ENCODE data around the gene DUSP22.

DUSP22 gene

DNA sequence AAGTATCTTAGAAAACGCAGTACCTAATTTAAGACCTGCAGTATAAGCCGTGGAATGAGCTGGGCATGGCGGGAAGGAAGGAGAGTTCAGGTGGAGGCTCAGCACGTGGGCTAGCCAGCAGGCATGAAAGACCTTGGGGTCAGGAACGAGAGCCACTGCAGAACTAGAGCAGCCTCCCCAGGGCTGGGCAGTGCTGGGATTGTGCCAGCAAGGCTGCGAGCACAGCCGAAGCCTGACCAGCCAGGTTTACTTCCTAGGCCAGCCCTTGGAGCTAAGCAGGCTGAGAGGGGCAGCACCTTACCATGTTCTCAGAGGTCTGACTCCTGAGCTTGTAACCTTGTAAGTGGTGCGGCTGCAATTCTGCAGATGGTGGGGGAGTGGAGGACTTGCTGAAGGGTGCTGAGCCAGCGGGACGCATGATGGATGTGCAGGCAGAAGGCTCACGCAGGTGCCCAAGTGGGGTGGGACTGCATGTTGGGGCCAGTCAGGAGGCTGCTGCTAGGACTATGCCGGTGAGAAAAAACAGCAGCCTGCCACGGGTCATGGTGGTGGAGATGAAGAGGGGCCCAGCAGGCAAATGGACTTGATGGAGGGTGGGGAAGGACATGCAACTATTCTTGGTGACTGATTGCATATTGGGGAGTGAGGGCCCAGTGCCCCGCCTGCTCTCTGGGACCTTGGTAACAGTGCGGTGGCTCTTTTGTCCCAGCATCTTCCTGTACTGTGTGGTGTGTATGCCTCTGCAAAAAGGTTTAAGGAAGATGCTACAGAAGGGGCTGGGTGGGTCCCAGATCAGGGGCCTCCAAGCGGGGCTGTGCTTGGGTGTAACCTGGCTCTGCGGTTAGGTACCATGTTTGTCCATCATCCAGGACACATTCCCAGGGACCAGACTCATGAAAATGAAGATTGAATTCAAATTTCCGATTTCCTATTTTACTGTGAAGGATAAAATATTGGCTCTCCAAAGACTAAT is 61.6 kb downstream of the DUSP22 start:
- no peak for DNase-seq

DNA sequence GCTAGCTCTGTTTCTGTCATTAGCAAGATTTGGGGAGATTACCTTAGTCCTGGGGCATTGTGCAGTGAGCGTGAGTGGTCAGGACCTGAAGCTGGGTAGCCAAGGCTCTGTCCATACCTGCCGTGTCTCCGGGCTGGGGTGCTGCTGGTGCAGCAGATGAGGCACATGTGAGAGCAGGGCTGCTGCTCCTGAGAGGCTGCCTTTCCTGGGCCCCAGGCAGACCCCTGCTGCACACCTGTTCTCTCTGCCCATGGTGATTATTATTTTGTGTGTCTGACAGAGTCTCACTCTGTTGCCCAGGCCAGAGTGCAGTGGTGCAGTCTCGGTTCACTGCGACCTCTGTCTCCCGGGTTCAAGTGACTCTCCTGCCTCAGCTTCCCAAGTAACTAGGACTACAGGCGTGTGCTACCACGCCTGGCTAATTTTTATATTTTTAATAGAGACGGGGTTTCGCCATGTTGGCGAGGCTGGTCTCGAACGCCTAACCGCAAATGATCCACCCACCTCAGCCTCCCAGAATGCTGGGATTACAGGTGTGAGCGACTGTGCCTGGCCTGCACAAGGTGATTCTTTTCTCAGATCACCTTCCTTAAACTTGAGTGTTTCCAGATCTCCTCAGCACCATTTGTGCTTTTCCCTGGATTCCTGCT is 62.5 kb downstream of the DUSP22 start:
- no peak for DNase-seq

DNA sequence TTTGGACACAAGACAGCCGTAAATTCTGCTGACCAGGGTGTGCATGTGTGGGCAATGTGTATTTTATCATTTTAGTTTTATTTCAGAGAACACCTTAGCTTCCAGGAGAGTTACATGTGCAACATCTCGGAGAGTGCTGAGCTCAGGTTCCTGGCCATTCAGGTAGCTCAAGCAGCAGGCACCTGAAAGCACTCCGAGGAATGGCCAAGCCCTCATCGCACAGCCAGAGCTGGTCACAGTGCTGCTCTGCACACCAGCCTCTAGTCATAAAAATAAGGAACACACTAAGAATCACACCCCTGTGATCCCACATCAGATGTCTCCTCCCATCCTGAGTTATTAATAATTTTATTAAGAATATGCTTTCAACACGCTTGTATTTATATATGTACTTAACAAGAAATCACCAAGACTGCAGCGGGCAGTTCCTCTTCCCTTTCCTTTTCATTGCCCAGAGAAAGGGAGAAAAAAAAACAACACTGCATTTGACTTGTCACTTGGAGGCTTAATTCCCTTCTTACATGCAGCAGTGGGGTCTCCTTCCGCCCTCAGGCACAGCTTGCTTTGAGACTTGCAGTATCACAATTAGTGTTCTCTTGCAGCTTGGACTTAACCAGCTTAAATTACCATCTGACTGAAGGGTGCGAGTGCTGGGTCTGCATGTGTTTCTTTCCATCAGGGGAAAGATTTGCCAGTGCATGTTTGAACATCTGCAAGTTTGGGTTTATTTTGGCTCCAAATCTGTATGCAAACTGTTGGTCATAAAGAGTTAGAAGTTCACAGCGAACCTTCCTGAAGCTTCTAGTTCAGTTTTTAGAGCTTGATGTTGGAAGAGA is 63.3 kb downstream of the DUSP22 start:
- no peak for DNase-seq

DNA sequence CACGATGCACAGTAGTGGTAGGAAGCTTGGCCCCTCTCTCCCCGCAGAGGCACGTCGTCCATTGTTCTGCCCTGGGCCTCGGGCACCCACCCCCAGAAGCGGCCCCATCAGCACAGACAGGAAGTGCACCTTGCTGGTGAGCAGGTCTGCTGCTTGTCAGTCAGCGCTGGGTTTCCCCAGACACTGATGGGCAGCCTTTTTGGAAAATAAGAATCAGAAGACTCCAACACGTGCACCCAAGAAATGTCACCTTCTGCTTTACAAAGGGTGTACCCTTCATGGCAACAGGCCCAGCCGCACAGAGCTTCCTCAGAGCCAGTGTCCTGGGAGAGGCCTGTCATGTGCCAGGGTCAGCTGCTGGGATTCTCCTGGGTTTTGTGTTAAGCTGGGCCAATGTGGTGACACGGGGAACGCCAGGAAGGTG is 64.6 kb downstream of the DUSP22 start:
- DNase-seq = no peak

DNA sequence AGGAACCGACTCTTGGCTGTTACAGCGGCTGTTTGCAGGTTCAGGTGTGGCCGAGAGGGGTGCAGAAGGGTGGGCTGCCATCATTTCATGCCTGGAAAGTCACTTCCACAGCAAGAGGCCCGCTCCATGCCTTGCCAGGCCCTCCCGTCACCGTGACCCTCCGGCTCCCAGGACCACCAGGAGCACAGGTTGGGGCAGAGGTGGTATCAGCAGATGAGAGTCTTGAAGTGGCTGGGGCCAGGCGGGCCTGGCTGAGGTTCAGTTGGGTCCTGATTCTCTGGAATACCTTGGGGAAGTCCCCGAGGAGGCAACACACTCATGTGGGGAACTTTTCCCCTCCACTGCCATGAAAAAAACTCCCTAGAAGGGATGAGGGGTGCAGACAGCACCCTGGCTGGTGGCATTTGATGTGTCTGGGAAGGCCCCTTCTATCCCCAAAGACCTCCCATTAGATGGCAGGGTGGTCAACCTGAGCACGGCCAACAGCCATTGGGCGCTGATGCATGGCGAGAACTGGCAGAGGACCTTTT is 65.0 kb downstream of the DUSP22 start:
- DNase-seq = no peak

DNA sequence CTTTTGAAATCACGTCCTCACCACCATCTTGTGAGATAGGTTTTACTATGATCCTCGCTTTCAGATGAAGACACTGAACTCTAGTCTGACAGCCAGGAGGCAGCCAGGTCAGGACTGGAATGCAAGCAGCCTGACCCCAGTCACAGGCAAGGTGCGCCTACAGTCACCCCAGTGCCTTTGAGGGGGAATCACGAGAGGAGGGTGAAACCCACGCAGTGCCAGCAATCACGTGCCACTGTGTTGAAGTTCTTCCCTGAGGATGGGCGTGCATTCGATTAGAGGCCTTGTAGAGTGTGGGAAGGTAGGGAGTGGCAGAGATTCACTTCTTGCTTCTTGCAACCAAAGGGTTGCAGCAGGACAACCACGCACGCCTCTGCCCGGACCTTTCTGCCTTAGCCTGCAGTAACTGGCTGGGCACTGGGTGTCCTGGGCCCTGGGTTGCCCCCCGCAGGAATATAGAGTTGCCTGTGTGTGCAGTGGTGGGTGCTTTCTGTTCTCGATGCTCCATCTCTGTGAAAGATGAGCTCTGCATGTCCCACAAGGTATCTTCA is 65.6 kb downstream of the DUSP22 start:
- no peak for DNase-seq

DNA sequence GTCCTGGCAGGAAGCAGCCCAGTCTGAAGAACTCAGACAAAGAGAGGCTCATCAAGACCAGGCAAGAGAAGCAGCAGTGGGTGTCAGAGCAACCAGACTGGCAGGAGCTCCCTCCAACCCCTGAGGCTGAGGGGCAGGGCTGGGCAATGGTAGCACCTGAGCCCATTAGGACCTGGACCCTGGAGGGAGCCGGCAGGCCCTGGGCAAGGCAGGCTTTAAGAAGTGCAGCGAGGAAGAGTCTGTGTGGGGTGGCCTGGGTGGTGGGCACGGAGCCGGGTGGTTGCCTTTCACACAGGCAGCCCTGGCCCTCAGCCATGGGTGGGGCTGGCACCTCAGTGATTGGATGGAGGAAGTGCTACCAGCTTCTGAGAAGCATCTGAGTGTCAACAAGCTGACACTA is 66.1 kb downstream of the DUSP22 start:
- DNase-seq = no peak

DNA sequence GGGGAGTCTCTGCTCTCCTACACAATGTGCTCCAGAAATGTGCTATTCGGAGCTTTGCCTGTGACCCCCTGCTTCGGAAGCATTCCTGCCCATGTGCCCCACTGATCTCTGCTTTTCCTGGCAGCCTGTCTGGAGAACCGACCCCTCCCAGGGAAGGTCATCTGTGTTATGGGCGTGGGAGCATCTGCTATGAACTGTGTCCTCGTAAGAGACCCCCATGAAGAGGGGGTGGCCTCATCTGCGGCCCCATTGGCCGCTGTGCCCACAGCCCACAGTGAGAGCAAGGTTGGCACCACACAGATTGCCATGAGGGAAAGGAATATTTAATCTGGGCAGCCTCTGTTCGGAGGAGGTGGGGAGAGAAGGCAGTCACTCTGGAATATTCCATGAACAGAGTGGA is 66.6 kb downstream of the DUSP22 start:
- DNase-seq = no peak

DNA sequence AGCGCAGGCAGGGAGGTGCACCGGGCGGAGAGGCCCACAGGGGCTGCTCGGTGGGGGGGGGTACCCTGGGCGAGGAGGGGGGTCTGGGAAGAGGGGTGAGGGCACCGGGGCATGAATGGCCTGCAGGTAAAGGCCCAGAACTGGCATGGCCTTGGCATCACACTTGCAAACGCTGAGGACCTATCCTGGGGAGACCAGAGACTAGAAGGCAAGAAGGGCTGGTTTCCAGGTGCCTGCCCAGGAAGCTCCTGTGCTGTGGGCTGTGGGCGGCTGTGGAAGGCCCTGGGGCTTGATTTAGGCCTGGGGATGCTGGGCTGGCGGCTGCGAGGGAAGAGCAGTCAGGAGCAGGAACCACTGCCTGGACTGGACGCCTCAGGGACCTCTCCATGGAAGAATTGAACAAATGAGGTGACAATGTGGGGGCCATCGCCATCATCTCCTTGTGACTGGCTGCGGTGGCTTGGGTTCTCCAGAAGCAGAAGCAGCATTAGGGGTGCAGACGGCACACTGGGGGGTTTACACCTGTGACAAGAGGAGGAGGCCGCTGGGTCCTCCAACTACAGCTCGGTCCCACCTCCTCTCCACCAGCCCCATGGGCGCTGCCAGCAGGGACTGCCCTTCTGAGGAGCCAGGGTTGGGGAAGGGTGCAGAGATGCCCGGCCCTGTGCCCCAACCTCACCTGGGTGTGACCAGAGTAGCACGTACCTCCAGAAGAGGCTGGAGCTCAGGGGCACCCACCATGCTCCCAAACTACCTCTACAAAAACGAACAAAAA is 67.2 kb downstream of the DUSP22 start:
- no peak for DNase-seq

DNA sequence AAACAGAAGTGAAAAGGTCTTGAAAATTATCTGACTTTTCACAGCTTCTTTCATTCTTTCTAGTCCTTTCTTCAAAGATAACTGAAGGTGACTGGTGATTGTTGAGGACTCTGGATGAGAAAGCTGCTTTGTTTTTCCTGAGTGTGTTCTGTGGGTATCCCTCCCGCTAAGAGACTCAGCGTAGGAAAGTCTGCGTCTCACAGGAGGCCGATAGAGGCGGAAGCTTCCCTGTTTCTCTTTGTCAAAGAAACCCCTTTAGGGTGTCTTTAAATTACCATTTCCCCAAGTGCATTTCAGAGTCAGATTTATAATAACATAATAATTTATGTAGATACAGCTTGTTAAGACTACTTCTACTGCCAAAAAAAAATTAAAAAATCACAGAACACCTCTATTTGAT is 68.1 kb downstream of the DUSP22 start:
- DNase-seq = no peak

DNA sequence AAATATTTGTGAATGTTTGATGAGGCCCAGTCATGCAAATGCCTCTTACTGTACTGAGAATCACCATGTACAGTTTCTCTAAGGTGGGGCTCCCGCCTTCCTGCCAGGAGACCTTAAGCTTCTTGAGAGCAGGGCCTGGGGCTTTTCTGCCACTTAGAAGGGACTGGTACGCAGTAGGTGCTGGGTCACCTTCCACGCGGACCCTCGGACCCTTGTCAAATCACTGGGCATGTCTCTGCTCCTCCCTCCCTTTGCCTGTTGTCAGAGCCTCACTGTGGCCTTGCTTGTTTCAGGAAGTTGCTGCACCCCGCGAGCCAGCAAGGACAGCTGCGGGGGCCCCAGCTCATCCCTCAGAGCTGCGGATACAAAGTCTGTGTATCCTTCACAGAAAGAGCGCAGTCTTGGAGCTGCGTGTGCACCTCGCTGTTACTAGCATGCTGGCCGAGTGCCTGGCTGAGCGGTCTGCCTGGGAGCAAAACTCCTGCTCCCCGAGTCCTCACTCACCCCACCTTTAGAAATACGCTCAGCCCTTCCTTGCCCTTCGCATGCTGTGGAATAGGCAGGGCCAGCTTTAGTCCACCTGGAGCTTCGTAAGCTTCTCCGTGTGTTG is 68.6 kb downstream of the DUSP22 start:
- no peak for DNase-seq

DNA sequence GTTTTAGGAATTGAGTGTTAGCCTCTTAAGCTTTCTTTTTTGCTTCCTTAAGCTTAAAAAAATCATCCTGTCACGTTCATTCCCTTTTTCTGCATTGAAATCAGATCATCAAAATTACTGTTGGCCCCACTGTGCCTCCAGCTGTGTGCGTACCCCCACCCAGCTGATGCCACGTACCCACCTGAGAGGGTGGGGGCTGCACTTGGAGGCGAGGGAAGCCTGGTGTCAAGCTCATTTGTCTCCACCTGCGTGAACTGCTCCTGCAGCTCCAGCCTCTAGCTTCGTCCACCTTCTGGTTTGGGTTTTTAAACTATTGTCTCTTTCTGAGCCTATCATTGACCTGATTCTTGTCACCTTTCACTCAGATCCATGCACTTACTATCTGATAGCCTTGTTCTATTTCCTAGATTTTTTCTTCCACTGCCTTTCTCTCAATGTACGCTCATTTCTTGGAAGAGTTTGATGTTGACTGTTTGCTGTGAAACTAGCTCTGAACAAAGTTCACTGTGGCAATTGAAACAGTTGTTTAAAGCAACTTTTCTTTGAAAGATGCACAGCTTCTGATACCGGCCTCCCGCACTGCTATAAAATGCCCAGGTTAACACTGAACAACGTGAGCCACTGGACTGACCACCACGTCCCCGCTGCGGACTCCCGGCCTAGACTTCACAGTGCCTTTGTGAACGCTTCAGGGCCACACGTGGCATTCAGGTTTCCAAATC is 69.3 kb downstream of the DUSP22 start:
- DNase-seq = no peak

DNA sequence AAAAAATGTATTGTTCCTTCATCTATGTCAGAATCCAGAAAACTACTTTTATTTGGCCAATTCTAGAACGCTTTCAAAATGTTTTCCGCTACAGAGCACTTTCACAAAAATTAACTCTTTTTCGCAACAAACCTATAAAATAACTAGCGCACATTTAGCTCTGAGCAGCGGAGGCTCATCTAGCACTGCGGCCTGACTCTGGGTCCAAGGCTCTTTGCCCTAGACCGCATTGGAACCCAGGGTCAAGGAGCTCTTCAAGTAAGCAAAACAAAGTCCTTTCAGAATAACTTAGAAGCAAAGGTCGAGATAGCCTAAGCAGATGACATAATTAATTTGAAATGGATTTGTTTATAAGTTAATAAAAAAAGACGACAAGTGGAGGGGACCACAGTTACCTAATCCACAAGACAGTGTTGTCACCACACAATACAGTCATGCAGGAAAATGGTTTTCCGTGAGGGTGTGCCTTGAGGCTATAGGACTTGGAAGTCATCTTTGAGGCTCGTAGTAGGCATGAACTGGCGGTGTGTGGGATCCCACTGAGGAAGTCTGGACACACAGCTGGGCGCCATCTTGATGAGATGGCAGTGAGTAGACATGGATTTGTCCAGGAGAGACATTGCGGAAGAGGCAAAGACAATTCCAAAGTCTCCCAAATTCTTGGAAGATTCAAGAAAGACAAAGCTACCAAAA is 70.1 kb downstream of the DUSP22 start:
- DNase-seq = no peak

DNA sequence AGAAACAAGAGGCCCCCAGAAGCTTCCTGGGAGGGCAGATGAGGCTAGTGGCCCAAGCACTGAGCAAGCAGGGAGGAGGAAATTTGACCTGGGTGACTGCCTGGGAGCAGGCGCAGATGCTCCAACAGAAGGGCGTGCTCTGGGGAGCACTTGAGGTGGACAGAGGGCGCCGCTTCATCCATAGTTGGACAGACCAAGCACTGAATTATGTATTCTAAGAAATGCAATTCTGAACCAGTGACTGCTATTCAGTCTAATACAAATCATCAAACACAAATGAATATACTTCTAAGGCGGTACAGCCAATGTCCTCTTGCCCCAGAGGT is 70.6 kb downstream of the DUSP22 start:
- no peak for DNase-seq

DNA sequence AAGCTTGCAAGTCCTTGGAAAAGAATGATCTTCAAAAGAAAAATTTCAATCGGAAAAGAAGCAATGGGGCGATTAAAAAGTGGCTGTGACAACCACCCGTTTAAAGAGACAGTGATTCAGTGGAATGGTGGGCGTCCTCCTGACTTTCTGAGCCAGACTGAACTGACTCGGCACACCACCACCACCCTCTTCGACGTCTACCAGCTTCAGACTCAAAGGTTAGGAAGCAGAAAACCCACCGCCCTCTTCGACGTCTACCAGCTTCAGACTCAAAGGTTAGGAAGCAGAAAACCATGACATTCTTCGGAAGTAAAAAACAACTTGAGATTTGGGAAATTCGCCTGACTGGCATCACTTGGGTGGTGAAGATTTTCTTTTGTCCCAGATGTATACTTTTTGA is 71.0 kb downstream of the DUSP22 start:
- no peak for DNase-seq

DNA sequence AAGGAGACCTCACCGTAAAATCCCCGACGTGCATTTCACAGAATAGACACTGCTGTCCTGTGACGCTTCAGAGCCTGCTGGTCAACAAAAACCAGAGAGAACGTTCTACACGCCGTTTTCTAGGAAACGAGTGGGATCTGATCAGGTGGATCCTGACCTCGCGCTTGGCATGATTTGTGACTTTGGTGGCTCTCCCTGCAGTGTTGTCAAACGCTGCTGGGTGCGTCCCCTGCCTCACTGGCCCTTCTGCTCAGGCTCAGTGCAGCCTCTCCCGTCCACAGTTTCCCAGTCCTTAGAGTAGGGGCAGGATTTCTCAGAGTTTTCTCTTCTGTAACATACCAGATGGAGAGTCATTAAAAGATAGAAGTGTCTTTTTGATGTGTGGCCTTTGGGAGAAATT is 71.6 kb downstream of the DUSP22 start:
- no peak for DNase-seq

DNA sequence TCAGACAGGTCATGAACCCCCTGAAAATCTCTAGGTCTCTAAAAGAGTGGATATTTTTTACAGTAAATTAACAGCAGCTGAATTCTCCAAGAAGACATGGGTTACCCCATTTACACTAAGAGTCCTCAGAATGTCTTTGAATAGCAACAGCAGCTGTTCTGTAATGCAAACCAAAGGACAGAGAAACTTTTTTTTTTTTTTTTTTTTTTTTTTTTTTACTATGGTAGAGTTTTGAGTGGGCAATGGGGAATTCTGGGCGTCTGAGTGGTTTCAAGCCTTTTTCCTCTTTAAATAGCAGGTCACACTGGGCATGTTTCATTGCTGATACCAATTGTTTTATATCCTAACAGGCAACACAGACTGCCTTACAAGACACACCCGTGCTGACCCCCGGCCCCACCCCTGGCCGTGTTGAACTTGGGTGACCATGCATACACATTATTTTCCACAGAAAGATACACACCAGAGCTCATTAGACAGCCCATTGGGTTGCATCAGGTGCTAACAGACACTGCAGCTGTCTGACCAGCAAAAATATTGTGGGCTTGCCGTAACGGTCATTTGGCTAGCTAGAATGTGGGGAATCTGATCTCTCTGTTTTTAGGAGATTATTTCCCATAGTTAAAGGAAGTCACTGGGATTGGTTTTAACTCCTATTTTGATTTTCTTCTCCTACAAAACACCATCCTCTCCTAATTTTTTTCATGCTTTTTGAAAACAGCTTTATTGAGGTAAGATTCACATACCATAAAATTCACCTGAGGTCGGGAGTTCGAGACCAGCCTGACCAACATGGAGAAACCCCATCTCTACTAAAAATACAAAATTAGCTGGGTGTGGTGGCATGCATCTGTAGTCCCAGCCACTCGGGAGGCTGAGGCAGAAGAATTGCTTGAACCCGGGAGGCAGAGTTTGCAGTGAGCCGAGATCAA is 72.6 kb downstream of the DUSP22 start:
- no peak for DNase-seq

DNA sequence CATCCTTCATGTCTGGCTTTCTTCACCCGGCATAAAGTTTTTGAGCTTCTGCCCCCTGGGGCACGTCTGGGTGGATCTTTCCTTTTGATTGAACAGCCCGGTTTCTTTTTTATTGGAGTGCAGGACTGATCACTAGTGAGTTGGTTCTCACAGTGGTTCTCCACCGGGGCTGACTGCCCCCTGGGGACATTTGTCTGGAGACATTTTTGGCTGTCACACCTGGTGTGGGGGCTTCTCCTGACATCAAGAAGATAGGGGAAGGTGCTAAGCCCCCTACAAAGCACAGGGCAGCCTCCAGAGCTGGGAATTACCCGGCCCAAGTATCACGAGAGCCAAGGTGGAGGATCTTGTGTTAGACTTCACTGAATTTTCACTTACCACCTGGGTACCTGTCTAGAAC is 73.5 kb downstream of the DUSP22 start:
- DNase-seq = no peak
